HG03354 (cell line): ENCODE measurements around the gene CHST11.

Experiments used
- ATAC-seq: cut with Tn5 transposase; IDR thresholded peaks from one replicate; pipeline ENCODE4 v1.9.1; 2021; ENCODE audit warnings: mild to moderate bottlenecking; ENCODE audit not compliant: unreplicated experiment, poor library complexity, severe bottlenecking

CHST11 gene

GRCh38 chr12:104477510-104478390 is 21.0 kb downstream of the CHST11 start:
- no peak for ATAC-seq

GRCh38 chr12:104478396-104479122 is 21.8 kb downstream of the CHST11 start:
- peak; percentile 88 for ATAC-seq

DNA sequence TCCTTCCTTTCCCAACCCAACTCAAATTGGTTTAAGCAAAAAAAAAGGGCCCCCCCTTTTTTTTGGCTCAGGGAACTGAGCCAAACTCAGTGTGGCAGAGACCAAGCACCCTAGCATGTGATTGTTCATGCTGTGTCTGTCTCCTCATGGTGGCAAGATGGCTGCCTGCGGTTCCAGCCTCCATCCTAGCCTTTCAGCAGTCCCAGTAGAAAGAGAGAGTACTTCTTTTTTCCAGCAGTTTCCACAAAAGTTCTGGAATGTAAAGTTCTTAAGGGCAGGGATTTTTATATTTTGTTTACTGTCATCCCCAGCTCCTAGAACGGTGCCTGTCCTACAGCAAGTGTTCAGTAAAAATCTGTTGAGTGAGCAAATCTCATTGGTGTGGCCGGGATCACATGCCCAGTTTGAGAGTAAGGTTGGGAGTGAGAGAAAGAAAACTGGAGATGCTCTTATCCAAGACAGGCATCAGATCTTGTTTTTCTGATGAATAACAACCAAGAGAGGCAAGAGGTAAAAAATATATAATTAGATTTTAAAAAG is 22.4 kb downstream of the CHST11 start:
- no peak for ATAC-seq

DNA sequence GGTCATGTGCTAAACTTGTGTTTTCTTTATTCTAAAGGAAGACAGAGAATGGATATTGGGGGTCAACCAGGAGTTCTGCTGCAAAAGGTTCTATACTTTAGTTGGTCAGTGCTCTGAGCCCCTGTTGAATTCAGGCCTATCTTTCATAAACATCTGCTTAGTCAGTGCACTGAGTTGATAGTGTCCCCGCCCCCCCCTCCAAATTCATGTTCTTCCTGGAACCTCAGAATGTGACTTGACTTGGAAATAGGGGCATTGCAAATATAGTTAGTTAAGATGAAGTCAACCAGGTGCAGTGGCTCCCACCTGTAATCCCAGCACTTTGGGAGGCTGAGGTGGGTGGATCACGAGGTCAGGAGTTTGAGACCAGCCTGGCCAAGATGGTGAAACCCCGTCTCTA is 23.3 kb downstream of the CHST11 start:
- no peak for ATAC-seq

- no peak for ATAC-seq
Measured at GRCh38 chr12:104480826-104481440, 24.2 kb downstream of the CHST11 start.

- ATAC-seq: no peak
Measured at GRCh38 chr12:104482113-104482512, 25.4 kb downstream of the CHST11 start.

- ATAC-seq: no peak
Measured at GRCh38 chr12:104482748-104483147, 26.0 kb downstream of the CHST11 start.

DNA sequence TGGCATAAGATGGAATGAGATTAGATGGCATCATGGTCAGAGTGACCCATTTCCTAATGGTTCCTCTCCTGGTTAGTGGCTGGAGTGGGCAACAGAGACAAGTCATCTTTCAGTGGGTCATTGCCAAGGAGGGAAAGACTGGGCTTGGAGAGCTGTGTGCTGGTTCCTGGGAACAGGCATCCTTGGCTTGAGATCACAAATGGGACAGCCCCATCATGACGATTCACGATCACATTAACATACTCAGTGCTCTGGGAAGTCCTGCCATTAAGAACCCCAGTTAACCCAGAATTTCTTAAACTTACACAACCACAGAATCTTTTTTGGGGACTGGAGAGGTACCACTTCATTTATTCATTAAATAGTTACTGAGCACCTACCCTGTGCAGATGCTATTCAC is 27.3 kb downstream of the CHST11 start:
- ATAC-seq: no peak

DNA sequence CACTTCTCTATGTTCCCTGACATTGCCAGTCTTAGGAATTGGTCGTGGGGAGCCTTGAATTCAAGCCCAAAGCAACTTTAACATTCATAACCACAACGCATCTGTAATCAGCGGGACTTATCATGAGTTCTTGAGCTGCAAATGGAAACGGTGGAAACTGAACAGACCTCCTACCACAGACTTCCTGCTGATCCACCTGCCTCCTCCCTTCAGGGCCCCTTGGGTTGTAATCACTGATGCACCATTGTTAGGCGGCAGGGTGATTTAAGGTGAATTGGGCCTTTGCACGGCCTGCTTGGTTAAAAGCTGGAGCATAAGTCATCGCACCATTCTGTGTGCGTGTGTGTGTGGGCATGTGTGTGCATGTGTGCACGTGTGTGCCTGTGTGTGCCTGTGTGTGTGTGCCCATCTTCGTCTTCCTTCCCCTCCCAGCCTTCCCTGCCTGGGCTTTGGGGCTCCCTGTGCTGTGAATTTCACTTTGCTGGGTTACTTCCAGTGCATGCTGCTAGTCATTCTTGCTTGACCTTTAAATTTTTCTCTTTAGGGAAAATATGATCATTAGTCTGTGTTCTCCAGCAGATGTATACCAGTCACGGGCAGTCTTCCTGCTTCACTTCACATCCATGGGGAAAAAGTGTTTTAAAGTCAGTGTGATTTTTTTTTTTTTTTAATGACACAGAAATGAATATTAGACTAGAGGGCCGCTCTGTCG is 29.1 kb downstream of the CHST11 start:
- ATAC-seq: peak; percentile 43

- ATAC-seq: no peak
Measured at GRCh38 chr12:104486363-104486750, 29.6 kb downstream of the CHST11 start.

- ATAC-seq: peak; percentile 40
Measured at GRCh38 chr12:104486943-104487819, 30.4 kb downstream of the CHST11 start.

DNA sequence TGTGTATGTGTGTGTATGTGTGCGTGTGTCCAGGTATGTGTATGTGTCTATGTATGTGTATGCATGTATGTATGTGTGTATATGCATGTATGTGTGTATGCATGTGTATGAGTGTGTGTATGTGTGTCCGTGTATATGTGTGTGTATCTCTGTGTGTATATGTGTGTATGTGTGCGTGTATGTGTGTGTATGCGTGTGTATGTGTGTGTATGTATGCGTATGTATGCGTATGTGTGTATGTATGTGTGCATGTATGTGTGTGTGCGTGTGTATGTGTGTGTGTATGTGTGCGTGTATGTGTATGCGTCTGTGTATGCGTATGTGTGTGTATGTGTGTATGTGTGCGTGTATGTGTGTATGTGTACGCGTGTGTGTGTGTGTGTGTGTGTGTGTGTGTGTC is 31.6 kb downstream of the CHST11 start:
- ATAC-seq: no peak

DNA sequence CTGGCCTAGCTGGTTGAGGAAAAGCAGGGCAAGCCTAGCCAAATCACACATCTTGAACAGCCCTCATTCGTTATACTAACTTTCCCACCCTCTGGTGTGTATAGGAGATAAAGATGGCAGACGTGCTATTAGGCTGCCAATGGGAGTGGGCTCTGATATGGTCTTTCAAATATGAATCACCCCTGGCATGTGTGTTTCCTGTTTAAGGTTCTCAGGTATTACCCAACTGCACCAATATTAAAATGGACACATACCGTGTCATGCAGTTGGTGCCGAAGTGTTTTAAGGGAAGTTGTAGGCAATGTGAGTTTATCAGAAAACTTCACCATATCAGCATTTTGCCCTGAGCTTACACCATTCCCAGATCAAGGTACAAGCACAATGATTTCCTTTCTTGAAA is 33.4 kb downstream of the CHST11 start:
- ATAC-seq: no peak

- peak; percentile 50 for ATAC-seq
Measured at GRCh38 chr12:104490850-104491249, 34.1 kb downstream of the CHST11 start.

DNA sequence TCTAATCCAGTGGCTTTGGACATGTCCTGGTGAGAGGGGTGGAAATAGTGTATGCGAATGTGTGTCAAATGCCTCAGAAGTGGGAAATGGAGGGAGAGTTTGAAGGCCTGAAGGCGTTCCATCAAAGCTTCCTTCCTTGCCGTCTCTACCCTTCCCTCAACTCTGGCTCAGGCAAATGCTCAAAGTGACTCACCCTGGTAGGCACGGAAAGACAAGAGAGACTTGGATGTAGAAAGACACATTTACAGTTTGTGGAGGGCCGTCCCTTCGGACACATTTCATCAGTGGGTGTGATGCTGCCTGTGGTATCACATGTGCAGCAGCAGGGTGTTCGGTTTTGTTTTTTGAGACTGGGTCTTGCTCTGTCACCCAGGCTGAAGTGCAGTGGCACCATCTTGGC is 36.7 kb downstream of the CHST11 start:
- no peak for ATAC-seq

GRCh38 chr12:104494137-104494792 is 37.5 kb downstream of the CHST11 start:
- ATAC-seq: peak; percentile 43

- peak; percentile 27 for ATAC-seq
Measured at GRCh38 chr12:104494793-104495158, 38.0 kb downstream of the CHST11 start.

GRCh38 chr12:104495786-104496185 is 39.0 kb downstream of the CHST11 start:
- no peak for ATAC-seq
